ENCODE data around the gene CHTOP. TPM values are rescaled to one million over a fixed set of nuclear protein-coding genes. Genes with fewer than 3 reads are reported as not detected.
"Not testable (repeated sequence)": the region's sequence is repeated elsewhere in the genome, so short reads cannot be mapped to it uniquely, and the experiment has no call there.

The CHTOP gene
- total RNA-seq = 55.5 TPM
- long read RNA-seq, transcript CHTOP-207 (4 exons, 1,840 nt) = minor isoform, 9 of 142 reads
- long read RNA-seq, transcript CHTOP-203 (6 exons, 2,165 nt) = major isoform, 82 of 142 reads
- long read RNA-seq, transcript CHTOP-204 (6 exons, 2,096 nt) = minor isoform, 36 of 142 reads
- long read RNA-seq, partial matches to known transcripts = 6 of 142 reads
- long read RNA-seq, other reads (novel, unspliced or antisense) = 7 of 142 reads

- DNase-seq (ENCODE audit: low spot score) = peak; percentile 98
Measured at GRCh38 chr1:153633754-153634665, at the start of gene CHTOP. Gene CHTOP (plus strand): TSS chr1:153634066. CDS start chr1:153636589, 2,523 bp downstream.

GRCh38 chr1:153585006-153585405 lies 48.9 kb upstream of the CHTOP start:
- DNase-seq (ENCODE audit: low spot score) = no peak

DNA sequence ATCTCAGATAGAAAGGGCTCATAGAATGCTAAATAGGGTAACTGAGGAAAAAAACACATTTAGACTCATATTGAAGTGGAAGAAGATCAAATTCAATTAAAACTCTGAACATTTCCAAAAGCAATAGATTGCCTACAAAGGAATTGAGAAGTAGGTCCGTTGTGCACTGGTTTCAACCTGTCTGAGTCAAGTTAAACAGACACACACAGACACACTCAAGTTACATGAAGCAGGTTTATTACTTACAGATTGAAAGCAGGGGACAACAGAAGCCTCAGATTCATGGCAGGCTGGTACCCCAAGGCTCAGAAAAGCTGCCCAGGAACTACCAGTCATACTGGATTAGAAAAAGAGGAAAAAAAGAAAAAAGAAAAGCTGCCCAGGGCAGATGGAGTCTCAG lies 47.5 kb upstream of the CHTOP start:
- no peak for DNase-seq (ENCODE audit: low spot score)

- DNase-seq (ENCODE audit: low spot score) = no peak
Measured at GRCh38 chr1:153587314-153587713, 46.6 kb upstream of the CHTOP start.

GRCh38 chr1:153588033-153588432 lies 45.8 kb upstream of the CHTOP start:
- DNase-seq (ENCODE audit: low spot score) = not testable (repeated sequence)

- DNase-seq (ENCODE audit: low spot score) = no peak
Measured at GRCh38 chr1:153588482-153588881, 45.4 kb upstream of the CHTOP start.

- no peak for DNase-seq (ENCODE audit: low spot score)
Measured at GRCh38 chr1:153592748-153593147, 41.1 kb upstream of the CHTOP start.

DNA sequence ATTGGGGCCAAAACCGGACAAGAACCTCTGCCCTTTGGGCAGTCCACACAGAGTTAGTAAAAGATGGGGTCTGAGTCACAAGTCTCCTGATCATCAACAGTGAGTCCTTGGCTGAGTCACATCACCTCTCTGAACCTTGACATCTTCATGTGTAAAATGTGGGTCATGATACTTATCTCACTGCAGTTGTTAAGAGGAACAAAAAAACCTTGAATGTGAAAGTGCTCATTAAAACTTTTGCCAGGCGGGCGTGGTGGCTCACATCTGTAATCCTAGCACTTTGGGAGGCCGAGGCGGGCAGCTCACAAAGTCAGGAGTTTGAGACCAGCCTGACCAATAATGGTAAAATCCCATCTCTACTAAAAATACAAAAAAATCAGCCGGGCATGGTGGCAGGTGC lies 36.7 kb upstream of the CHTOP start:
- DNase-seq (ENCODE audit: low spot score) = no peak

DNA sequence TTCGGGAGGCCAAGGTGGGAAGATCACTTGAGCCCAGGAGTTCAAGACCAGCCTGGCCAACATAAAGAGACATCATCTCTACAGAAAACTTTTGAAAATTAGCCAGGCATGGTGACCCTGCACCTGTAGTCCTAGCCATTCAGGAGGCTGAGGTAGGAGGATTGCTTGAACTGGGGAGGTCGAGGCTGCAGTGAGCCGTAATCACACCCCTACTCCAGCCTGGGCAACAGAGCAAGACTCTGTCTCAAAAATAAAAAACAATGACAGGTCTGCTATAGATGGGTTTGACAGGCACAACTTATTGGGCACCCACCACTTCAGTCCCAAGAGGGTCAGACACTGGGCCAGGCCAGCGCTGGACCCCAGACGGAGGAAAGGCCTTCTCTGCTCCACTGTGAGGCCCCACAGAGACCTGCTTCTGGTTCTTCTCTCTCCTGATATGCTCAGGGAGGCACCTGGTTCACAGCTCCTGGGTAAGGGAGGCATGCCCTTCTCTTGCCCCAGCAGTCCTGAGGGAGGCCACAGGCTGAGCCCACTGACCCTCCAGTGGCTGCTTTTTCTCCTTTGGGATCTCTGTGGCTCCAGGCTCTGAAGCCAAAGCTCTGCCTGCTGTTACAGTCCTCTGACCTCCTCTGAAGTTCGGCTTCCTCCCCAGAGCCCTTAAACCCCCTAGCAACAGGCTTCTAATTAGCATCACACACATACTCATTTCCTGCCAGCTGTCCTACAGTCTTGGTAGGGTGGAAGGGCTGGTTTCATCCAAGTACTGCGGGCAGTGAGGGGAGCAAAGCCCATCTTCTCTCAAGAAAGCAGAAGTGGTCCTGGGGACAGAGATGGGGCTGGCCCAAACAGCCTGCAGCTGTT lies 35.3 kb upstream of the CHTOP start:
- no peak for DNase-seq (ENCODE audit: low spot score)

DNA sequence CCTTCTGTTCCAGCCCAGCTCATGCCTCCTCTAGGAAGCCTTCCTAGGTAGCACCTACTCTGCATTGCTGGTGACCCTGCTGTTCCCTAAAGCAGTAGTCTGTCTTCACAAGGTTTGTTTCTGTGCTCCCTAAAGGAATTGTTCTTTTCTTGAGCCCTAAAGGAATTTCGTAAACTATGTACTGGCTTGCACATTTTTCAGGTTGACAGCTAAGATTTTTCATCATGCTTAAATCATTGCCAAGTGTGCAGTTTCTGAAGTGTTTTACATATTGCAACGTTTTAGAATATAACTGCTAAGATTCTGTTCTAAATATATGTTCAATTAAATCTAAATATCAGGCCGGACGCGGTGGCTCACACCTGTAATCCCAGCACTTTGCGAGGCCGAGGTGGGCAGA lies 34.0 kb upstream of the CHTOP start:
- no peak for DNase-seq (ENCODE audit: low spot score)

DNA sequence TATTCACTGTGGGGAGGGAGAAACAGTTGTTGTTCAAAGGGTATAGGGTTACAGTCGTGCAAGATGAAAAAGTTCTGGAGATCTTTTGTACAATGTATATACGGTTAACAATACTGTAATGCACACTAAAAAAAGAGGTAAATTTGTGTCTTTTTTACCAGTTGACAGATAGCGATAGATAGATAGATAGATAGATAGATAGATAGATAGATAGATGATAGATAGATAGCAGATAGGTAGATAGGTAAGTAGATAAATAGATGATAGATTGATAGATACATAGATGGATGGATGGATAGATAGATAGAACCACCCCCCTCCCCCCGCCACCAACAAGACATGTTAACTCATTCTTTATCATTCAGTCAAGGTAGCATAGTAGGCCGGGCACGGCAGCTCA lies 31.1 kb upstream of the CHTOP start:
- no peak for DNase-seq (ENCODE audit: low spot score)

GRCh38 chr1:153606194-153606593 lies 27.7 kb upstream of the CHTOP start:
- DNase-seq (ENCODE audit: low spot score) = no peak

DNA sequence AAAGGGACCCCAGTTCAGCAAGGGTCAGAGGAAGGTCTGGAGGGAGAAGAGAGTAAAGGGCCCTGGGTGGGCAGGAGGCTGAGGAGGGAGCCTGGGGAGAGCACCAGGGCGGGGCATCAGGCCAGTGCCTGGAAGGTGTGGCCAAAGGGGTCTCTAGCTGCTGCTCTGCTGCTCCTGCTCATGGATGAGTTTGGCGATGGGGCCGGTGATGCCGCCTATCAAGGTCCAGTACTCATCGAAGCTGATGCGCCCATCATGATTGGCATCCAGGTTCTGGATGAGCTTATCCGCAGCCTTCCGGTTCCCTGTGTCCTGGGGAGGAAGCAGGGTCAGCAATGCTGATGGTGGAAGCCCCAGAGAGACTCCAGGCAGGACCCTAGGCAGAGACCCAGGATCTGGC lies 26.5 kb upstream of the CHTOP start:
- DNase-seq (ENCODE audit: low spot score) = no peak

DNA sequence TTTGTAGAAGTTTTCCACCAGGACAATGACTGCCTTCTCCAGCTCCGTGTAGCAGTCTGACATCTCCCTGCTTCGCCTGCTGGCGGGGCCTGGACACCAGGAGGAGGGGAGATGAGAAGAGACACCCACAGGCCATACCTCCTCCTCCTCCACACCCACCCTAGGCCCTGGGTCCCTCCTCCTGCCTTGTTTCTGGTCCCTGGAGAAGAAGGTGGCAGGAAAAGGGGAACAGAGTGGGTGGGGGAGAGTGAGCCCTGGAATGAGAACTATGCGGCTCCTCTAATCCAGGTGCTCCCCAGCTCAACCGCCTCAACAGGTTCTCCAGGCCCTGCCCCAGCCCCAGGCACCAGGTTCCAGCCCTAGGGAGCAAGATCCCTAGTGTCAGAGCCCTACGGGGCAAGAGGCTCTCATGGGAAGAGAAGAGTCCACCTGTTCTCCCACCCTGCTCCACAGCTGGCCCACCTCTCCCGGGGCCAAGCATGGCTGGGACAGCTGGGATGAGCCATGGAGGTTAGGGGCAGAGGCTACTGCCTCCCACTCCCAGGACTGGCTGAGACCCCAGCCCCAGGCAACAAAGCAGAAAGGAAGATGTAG lies 25.7 kb upstream of the CHTOP start:
- no peak for DNase-seq (ENCODE audit: low spot score)

DNA sequence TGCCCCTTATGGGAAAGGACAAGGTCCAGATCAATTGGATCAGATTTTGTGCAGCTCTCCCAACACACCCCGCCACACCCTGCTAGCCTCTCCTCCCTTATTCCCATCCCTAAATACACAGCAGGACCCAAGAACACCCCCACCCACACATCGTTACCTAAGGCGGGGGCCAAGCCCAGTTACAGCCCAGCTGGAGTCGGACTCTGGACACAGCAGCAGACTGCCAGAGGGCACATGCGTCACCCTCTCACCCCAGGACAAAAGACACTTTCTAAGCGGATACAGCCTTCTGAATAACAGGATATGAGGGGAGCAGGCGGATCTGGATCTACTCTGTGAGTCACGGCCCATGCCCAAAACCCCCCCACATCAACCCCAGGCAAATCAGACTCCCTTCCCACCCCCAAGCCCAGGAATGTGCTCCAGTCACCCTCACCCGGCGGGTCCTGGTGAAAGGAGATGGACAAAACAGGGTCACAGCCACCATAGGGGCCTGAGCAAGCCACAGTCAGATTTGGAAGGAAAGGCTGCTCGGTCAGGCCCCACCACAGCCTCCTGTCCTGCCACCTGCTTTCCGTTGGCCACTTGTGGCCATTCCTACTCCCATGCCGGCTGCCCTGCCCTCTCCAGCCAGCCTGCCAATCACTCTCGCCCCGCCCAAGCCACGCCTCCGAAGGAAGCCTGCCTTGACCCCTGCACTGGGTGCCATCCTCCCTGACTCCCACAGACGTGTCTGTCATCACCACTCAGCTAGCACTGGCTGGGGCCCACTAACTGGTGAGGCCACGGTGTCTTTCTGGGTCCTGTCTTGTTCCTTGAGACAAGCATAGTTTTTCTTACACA lies 24.9 kb upstream of the CHTOP start:
- no peak for DNase-seq (ENCODE audit: low spot score)

DNA sequence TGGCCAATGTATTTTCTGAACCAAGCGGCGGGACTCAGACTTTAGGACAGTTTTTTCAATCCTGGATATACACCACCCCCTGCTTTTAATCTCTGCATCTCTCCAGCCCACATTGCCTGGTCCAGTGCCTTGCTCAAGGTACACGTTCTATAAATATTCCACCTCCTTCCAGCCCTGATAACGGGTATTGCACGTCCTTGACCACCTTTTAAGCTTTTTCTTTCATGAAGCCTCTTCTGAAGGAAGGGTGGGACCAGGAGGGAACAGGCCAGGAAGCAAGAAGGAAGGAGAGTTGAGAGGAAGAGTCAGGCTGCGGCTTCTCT lies 24.3 kb upstream of the CHTOP start:
- DNase-seq (ENCODE audit: low spot score) = no peak

DNA sequence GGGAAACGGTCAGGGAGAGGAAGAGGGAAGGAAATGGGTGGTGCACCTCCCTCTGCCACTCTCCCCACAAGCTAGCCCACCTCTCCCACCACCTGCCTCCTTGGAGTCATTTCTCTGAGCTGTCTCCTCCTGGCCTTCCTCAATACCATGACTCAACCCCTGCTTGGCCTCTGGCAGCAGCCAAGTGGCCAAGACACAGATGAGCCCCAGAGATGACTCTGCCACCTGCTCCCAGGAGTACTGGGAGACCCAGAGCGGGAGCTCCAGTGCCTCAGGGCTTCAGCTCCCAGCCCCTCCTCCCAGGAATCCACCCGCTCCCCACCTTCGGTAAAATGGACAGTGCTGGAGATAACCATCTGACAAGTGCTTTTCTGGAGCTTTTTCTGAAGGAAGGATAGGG lies 23.5 kb upstream of the CHTOP start:
- no peak for DNase-seq (ENCODE audit: low spot score)

- DNase-seq (ENCODE audit: low spot score) = no peak
Measured at GRCh38 chr1:153610811-153611301, 23.0 kb upstream of the CHTOP start.

DNA sequence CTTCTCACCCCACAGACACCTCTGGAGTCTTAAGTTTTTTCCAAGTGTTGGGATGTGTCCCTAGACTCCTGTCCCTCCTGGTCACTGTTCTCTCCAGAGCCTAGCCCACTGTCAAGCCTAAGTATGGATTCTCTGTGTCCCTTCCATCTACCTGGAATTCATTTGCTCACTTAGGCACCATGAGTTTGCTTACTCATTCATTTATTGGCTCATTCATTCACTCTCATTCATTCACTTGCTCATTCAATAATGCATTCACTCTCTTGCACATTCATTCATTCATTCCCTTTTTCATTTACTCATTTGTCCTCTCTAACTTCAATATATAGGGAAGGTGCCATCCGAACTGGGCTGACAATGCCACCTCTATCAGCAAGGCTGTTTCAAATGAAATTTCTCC lies 22.5 kb upstream of the CHTOP start:
- no peak for DNase-seq (ENCODE audit: low spot score)

DNA sequence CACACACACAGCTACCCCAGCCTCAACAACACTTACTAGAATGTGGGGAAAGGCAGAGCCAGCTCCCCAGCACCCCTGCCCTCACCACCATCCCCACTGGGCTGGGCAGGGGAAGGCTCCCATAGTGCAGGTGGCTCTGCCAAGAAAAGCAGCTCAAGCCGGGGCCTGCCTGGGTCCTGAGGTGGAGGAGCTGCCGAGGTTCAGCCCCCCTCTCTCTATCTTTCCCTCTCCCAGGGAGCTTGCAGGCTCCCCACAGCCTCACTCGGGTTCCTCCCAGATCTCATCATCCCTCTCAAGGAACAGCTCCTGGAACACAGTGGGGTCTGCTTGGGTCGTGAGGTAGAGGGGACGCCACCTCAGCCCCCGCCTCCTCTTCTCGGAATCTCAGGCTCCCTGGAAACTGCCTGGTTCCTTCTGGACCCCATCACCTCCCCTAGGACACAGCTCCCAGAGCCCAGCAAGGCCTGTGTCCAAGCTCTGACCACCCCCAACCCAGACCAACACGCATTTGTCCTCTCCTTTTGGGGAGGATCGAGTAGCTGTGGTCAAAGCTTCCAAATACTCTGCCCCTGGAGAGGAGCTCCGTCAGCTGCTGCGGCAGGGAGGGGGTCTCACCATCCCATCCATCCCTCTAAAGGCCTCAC lies 21.6 kb upstream of the CHTOP start:
- DNase-seq (ENCODE audit: low spot score) = no peak
